NCI-H1048 (cell line): ENCODE results near the gene PIK3R1.

Source experiments
- DNase-seq: peaks from one replicate; lab custom pipeline; 2025; lab: John Stamatoyannopoulos, UW

The PIK3R1 gene

GRCh38 chr5:68252673-68253623 is 37.4 kb downstream of the PIK3R1 start:
- DNase-seq = no peak

DNA sequence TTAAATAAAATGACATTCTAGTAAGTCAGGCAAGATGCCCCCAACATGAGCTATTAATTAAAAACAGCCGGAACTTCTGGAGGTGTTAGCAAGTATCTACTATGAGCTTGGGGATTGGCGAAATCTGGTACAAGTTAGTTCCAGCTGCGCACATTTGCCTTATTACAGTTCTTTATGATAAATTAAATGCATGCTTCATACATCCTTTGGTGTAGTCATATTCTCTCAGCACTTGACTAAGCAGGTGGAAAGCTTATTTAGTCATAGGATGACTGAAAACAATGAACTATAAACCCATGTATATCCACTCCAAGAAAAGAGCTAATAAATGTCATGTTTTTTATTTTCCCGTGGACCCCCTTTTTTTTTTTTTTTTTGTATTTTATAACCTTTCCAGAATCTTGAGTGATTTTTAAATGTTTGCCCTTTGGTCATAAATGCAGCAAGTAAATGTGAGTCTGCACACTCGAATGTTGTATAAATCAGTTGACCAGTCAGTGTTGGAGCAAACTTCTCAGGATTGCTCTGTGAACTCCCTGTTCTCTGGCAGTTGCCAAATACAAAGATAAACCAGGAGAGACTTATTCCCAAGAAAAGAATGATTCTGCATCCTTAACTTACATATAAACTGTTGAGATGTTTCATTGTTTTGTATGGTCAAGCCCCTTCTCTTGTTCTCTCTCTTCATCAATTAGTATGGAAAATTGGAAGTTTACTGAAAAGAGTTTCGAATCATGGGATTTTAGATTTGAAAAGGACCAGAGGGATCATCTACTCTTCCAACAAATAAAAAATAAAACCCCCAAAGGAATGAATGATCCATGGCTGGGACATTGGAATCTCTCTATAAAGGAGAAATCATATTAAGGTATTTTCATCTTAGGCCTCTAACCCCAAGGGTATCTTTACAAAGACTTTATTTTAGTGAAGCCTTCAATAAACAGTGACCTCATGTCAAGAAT is 38.3 kb downstream of the PIK3R1 start:
- DNase-seq = no peak

- no peak for DNase-seq
Measured at GRCh38 chr5:68254810-68255209, 39.3 kb downstream of the PIK3R1 start.

DNA sequence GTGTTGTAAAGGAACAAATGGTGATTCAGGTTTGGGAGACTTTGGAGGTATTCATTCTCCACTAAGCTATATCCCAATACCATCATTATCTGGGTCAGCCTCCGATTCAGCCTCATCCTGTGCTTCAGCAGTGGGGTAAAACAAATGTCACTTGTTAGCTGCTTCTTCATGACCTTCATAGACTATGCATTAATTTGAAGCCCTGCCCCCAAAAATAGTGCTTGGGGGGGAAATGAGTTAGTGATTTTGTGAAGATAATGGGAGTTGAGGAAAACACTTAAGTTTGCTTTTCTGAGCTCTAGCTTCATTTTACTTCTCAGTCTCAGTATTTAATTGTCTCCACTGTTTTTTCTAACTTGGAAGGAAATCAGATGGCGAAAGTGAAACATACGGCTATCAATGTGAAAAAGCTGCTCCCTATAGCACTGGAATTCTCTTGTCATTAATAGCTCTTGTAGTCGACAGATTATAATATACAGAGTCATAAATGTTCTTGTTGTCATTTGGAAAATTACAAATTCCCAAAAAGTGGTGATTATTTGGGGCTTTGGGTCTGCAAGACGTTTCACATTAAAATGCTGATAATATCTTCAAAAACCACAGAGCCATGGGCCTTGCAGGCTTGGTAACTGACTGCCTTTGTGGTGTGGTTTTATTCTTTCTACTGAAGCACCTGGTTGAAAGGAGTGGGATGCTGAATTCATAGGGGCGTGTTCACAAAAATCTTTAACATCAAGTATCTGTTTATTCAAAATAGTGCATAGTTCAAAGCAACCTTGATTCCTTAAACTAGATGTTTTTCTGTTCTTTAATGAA is 40.0 kb downstream of the PIK3R1 start:
- no peak for DNase-seq

- no peak for DNase-seq
Measured at GRCh38 chr5:68257210-68257609, 41.7 kb downstream of the PIK3R1 start.

- DNase-seq = no peak
Measured at GRCh38 chr5:68258531-68258930, 43.0 kb downstream of the PIK3R1 start.

GRCh38 chr5:68259700-68260099 is 44.1 kb downstream of the PIK3R1 start:
- no peak for DNase-seq

DNA sequence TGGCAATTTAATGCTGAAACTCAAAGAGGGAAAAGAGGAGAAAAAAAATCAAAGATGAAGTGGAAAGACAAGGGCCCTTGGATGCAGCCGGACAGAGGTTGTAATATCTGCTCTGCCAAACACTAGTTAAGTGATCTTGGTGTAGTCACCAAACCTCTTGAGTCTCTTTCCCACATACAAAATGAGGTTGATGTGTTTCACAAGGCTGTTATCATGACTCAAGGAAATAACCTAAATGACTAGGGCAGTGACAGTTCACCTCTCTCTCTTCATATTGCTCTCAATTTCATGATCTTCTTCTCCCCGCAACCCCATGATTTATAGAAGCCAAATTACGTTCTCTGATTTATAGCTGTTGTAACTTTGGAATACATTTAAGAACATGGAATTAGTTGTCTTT is 44.9 kb downstream of the PIK3R1 start:
- no peak for DNase-seq

- DNase-seq = no peak
Measured at GRCh38 chr5:68261169-68261568, 45.6 kb downstream of the PIK3R1 start.

DNA sequence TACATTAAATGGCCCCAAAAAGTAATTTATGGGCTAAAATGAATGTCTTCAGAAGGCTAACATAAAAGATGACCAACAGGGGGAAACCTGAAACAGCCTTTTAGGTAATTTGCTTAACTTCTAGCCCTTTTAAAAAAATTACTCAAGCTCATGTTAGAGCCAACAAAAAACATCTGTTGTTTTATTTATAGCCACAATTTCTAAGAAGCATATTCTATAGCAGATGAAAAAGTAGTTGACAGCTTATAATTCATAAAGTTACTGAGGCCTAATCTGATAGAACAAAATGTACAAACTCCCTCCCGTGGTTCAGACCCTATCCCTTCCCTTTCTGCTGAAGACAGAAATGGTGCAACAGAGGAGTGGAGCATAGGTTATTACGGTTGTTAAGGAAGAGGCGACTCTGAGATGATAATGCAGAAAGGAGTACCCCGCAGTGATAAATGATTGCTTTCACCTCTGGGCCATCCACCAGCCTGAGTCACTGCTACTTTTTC is 46.1 kb downstream of the PIK3R1 start:
- DNase-seq = no peak

DNA sequence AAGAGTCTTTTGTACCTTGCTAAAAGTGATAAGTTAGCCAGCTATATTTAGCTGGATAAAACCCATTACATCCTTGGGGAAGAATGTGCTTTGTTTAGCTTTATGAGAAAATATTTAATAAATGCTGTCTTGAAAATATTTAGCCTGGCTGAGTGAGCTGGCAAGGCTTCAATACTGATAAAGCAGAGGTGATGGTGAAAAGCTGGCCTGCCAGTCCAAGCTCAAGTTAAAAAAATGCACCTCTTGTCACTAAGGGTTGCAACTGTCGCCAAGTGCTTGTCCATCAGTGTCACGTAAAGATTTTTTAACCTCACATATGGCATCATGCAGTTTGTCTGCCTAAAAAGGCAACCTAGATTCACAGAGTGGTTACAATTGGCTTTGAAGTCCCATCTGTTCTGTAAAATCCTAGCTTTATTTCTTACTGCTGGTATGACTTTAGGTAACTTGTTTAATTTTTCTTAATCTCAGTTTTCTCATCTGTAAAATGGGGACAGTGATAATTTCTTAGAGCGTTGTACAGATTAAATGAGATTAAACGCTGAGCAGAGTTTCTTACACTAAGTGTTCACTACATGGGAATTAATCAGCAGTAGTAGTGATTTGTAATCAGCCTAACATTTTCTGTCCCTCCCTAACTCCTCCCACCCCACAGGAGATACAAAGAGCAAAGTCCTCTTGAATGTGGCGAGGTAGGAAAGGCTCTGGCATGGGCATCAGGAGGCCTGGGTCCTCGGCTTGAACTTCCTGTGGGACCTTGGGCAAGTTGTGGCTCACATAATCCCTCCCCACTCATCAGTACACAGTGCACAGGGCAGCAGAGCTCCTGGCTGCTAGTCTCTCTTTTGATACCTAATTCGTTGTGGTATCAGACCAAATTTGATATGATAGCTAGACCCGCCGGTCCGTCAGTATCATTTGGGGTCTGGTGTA is 48.7 kb downstream of the PIK3R1 start:
- DNase-seq = no peak

- no peak for DNase-seq
Measured at GRCh38 chr5:68265347-68265746, 49.8 kb downstream of the PIK3R1 start.

DNA sequence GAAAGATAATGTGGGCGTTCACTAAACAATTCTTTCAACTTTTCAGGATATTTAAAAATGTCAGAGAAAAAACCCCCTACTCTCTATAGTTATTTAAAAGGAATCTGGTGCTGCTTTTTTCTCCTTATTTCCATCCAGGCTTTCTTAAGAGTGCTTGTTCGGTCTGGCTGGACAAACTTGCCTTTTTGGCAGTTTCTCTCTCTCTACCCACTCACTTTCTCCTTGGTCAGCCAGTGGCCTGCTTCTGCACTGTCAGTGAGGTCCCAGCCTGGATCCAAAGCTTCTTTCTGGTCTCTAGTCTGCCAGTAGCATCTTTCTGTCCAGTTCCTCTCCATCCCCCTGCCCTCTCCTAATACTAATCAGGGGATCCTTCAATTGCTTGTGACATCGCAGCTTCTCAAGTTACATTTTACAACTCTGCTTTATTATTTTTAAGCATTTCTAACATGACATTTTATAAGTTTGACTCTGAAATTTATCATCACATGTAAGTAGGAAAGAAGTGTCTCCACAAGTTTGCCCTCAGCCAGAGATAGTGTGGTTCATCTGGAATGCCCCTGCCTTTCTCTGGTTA is 50.4 kb downstream of the PIK3R1 start:
- DNase-seq = no peak

DNA sequence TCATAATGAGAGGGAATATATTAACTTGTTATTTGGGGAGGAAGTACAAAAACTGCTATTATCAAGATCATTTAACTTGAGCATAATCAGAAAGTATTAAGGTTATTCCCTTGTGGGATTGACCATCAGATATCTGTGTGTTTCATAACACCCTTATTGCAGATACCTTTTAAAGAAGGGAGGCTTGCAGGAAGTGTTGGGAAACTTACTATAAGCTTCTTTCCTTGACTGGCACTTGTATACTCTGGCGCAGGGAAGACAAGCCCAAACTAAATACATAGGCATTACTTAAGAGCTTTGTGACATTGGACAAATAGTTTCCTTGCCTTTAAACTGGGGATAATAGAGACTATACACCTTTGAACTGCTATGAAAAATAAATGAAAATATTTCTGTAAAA is 50.9 kb downstream of the PIK3R1 start:
- no peak for DNase-seq

- no peak for DNase-seq
Measured at GRCh38 chr5:68267066-68267465, 51.5 kb downstream of the PIK3R1 start.

GRCh38 chr5:68268101-68268851 is 52.7 kb downstream of the PIK3R1 start:
- DNase-seq = no peak

DNA sequence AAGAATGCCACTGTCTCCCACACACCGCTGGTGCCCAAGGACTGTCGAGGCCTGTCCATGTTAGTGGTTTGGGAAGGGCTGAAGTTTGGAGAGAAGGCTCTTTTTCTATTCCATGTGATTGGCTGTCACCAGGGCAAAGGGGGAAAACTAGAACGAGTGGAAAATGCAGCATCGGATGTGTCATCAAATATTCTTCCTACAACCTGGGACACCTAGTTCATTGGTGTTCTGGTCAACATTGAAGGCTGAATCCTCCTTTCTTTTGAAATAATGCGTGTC is 53.2 kb downstream of the PIK3R1 start:
- DNase-seq = no peak

GRCh38 chr5:68269820-68270219 is 54.3 kb downstream of the PIK3R1 start:
- DNase-seq = no peak

DNA sequence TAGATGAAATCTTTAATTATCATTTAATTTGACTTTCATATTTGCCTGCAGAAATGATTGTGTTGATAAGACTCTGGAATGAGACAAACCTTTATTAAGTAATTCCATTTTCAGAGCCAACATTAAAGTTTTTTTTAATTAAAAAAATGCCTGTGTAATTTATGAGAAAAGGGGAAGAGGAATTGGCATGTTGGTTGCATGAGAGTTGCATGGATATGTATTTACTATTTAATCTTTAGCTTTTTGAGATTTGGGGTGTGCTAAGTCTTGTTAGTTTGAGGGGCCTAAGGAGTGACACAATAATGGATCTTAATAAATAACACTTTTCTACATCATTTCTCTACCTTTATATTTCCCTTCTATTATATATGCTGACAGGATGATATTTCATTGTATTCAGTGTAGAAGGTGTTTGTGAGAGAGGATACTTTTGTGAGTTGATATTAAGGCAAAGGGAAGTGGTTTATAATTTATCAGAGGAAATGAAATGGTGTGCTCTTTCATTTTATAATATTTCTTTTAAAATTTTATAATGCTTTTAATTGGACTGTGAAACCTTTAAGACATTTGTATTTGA is 54.9 kb downstream of the PIK3R1 start:
- DNase-seq = no peak
